ENCODE data around the gene TWF2.

Gene TWF2

DNA sequence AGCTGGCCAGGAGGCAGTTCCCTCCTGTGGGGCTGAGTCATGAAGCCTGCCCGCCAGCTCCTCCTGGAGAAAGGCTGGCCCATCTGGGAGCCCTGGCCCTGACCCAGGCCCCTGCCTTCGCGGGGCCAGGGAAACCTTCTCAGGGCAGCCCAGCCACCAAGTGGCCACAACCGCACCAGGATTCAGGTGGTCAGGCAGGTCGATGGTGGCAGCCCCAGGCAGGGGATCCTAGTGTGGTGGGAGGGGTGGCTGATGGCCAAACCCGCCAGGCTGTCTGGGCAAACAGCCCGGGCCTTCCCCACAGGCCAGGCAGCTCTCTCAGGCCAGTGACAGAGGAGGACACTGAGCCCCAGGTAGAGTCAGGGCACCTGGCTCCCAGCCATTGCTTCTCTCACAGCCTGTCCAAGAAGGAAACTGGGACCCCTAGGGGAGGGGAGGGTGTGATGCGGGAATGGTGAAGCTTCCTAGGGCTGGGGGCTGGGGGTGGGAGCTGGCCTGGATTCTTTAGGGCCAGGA lies 1.2 kb downstream of the TWF2 start:
- DNase-seq (ENCODE audit: low spot score), result no peak

DNA sequence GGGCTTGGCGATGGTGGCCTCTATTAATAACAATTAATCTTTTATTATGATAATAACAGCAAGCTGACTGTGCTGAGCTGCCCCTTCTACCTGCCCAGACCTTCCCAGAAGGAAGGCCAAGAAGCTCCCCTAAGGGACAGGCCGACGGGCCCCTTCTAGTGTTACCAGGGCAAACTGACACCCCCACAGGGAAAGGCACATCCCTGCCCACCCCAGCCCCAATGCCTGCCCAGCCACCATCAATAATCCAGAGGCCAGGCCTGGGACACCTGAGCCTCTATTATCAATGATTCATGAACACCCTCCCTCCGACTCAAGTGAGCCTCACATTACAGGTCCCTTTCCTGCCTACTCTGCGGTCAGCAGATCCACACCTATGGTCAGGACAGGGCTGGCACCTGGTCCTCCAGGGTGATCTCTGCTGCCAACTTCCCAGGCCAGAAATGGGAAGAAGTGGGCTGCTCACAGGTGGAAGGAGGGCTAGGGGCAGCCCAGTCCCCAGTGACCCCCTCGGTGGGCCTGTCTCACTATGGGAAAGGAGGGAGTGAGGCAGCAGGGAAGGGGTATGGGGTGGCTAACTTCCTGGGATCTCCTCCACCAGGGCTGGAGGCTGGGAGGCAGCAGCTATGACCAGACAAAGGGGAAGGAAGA lies 1.8 kb downstream of the TWF2 start:
- no peak for DNase-seq (ENCODE audit: low spot score)

DNA sequence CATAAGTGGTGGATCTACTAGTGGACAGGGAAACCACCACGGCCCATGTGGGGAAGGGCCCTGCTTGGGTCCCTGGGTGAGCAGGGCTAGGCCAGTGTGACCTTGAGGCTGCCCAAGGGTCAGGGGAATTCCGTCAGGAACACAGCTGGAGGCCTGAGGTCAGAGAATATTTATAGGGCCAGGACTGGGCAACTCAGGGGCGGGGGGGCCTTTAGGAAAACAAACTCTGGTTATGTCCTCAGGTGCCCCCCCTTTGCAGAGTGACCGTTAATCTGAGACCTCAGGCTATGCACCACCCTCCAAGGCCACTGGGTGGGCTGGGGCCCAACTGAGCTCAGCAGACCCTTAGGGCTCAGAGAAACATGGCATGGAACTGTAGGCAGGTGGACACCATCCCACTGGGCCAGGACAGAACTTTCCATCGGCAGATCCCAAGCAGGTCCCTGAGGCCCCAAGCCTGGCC lies 2.5 kb downstream of the TWF2 start:
- DNase-seq (ENCODE audit: low spot score), result no peak

DNA sequence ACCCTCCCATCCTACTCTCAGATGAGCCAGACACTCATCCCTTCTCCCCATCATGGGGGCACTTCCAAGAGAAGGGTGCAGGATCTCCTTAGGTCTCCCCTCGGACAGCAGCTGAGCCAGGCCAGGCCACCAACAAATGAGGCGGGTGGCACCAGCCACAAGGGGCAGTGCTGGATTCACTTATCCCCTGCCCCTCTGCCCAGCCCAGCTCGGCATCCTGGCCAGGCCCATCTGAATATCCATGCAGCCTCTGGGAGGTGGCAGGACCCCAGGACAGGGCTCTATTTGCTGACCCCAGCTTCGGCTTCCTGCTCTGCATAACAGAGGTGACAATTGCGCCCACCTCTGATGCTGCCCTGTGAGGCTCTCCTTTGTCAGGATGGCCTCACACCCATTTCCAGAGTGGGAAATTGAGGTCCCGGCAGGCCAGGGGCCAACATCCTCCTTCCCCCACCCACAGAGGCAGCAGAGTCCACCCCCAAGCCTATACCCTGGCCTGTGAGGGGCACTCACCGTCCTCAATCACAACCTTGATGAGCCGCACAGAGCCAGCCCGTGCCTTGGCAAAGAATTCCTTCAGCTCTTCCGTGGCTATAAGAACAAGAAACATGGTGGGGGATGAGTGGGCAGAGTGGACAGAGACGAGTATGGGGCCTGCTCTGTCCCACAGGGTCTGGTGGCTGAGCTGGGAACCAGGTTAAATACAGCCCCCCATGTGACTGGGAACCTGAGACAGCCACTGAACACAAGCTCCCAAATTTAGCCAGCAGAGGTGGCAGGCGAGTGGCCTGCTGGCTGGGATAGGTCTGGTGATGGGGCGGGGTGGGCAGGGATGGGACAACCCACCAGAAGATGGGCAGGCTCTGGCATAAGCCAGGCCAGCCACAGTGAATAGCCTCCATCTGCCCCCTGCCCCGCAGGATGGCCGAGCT lies 4.2 kb downstream of the TWF2 start:
- no peak for DNase-seq (ENCODE audit: low spot score)

DNA sequence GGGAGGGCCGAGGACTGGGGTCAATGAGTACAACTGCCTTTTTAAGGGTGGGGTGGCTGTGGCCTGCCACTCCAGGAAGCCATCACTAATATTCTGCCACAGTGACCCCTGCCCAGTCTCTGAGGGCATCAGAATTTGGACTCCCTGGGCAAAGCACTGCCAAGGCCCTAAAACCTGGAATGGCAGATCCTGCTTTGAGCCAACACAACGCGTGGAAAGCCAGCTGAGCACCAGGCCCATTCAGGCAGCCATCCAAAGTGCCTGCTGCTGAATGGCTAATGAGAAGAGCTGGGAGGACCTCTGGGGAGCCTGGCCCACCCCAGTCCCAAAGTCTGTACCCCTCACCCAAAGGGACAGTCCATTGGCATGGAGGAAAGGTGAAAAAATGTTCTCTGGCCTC lies 5.0 kb downstream of the TWF2 start:
- no peak for DNase-seq (ENCODE audit: low spot score)

DNA sequence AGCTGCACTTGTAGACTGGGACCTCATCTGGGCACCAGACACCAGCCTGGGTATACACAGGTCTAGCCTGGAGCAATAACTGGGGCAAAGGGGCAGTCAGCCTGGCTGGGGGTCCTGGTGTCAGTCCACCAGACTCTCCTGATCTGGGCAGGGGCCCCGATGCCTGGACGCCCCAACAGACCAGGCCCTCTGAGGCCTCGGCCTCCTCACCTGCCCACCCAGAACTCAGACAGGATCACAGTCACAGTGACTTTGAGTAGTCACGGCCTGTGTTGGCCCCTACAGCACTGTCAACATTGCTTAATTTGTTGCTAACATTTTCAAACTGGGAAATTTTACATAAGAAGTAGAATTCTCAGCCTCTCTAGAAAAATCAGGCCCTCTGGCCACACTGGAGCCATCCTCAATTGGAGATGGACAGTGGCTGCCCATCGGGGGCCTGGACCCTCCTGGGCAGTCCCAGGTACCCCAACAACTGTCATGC lies 5.8 kb downstream of the TWF2 start:
- no peak for DNase-seq (ENCODE audit: low spot score)

DNA sequence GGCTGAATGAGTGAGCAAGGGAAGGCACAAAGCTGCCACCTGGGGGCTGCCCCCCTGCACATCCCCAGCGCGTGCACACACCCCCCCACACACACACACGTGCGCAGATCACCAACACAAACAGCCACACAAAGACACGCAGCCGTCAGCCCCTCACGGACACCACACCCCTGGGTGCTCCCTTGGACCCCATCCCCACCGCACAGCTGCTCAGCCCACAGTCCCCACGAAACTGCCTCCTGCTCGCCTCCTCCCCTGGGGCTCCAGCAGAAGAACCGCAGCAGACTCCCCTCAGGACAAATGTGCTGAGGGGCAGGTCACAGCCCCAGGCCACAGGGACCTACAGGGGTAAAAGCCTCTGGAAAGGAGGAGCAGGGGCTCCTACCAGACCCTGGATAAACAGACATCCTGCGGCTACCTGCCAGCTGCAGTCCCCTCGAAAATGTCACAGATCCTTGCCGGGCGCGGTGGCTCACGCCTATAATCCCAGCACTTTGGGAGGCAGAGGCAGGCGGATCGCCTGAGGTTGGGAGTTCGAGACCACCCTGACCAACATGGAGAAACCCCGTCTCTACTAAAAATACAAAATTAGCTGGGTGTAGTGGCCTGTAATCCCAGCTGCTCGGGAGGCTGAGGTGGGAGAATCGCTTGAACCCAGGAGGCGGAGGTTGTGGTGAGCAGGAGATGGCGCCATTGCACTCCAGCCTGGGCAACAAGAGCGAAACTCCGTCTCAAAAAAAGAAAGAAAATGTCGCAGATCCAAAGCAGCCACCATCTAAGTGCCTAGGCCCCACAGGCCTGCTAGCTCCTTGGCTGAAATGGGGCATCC lies 6.5 kb downstream of the TWF2 start:
- no peak for DNase-seq (ENCODE audit: low spot score)

DNA sequence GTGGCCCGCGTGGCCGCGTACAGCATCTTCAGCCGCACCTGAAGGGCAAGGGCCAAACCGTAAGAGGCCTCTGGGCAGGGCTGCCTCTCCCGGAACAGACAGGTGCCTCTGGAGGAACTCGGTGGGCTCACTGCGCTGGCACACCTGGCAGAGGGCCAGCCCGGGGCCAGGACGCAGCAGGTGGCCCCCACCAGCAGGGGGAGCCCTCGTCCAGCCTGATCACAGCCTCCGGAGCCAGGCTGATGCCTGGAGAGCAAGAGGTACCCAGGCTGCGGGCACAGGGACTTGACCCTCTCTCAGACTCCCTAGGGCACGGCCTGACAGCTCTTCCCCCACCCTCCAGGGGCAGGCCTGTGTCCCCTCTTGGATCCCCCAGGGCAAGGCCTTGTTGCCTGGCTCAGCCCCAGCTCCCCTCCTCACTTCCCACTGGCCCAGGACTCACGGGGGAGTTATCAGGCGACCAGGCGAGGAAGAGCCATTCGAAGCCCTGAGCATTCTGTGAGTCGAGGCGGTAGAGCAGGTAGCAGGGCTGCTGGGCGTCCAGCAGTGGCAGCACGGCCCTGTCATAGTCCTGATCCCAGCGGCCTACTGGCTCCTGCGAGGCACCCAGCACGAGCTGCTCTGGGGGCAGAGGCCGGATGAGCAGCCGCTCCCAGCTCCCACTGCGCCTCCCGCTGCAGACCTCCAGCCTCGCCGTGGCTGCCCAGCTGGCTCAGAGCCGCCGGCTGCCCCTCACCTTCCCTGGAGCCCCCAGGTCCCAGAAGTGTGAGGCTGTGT lies 7.3 kb downstream of the TWF2 start:
- peak; percentile 88 for DNase-seq (ENCODE audit: low spot score)

DNA sequence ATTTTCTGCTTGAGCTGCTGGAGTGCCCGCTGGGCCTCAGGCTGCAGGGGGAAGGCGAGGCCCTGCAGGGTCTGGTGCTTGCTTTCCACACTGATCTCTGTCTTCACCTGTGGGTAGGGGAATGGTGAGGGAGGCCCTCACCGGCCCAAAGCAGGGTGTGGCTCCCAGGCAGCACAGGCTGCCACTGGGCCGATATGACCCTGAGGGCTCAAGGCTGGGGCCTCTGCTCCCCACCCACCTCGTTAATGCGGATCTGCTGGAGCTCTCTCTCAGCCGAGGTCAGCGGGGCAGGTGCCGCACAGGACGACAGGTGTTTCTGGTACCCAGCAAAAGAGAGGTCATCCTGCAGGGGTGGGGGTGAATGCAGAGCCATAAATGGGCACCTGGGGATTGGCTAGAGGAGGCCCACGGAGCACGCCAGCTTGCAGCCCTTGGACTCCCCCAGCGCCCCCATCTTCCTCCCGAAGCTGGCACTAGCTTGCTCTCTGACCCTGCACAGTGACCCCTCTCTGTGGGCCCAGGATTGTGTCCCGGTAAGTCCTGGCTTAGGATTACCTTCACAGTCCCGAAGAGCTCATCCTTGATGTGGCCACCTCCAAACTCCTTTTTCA lies 8.0 kb downstream of the TWF2 start:
- DNase-seq (ENCODE audit: low spot score), result no peak

DNA sequence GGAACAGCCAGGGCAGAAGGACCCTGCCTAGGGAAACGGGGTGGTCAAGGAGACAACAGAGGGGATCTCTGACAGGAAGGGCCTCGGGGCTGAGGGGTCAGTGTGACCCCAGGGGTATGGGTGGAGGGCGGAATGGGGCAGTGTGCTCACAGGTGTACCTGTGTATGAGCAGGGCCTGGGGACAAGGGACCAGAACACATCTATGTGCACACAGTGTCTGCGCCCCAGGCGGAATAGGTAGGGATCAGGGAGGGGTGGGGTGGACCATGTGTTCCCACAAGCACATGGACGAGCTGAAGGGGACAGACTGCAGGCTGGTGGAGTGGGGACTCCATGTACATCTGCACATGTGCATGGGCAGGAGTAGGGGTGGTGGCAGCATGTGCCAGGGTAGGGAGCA lies 8.5 kb downstream of the TWF2 start:
- DNase-seq (ENCODE audit: low spot score), result no peak

DNA sequence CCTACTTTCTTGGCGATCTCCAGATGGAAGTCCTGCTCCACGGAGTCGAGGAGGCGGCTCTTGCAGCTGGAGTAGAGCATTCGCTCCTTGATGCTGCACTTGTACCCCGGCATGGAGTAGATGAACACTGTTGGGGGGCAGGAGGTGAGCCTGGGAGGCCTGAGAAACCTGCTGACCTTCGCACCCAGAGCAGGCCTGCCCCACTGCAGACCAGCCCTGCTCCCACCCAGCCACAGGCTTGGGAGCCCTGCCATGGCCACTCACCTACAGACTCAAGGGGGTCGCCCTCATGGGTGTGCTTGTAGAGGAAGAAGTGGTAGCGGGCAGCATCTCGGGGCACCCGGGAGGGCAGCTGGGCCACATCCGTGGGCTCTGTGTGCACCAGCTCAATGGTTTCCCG lies 9.3 kb downstream of the TWF2 start:
- no peak for DNase-seq (ENCODE audit: low spot score)

DNA sequence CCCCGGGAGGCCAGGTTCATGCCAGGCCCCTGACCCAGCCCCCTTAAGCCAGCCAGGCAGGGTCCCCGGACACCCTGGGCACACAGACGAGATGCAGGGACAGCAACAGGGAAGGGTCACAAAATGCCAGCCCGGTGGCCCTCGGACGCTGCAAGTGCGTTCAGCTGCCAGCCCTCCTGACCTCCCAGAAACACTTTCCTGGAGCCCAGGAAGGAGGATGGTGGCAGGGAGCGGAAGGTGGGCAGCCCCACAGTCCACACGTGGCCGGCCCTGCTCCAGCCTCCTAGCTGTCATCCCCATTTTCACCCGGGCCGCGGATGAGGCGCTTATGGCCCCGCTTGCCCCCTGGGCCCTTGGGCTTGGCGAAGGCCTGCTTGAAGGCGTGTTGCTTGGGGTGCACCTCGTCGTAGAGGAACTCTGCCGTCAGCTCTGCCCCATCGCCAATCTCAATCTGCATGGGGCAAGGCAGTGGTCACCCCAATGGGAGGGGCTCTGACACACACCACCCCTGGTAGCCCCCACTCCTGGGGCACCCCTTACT lies 10.1 kb downstream of the TWF2 start:
- DNase-seq (ENCODE audit: low spot score), result no peak

DNA sequence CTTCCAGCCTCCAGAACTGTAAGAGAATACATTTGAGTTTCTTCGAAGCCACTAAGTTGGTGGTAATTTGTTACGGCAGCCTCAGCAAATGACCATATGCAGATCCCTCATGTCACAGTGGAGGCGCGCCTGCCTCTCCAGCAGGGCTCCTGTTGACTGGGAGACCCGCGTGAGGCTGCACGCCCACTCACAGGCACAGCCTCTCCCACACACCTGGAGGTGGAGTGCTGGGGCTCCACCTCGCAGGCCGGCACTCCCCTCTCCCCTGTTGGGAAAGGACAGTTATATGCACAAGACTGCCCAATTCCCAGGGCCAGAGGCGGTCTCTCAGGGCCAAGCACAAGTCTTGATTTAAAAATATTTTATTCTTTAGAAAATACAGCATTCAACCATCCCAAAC lies 10.7 kb downstream of the TWF2 start:
- no peak for DNase-seq (ENCODE audit: low spot score)

DNA sequence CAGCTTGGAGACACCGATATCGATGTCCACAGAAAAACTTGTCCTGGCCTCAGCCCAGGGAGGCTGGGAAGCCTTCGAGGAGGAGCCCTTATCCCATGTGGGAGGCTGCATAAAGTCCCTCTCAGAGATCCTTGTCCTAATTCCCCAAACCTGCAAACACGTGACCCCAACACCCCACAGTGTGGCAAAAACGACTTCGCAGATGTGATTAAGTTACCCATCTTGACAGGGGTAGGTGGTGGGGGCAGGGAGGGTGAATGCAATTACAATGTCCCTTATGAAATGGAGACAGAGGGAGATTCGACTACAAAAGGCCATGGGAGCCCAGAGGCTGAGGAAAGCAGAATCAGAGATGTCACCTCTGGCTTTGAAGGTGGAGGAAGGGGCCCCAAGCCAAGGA lies 11.2 kb downstream of the TWF2 start:
- no peak for DNase-seq (ENCODE audit: low spot score)

DNA sequence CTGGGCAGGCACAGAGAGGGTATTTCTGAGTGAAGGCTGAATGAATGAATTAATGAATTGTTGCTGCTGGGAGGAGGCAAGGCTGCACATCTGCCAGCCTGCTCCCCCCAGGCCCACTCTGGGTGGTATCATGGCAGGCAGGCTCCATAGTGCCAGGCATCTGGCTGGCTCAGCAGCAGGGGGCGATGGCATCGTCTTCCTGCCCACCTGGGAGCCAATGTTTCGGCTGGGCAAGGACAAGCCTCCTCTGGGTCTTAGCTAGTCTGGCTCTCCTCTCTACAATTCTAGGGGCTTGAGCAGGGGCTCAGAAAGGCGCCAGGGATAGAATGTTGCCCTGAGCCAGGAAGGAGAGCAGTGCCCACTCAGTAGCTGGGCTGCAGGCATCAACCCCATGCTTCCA lies 11.8 kb downstream of the TWF2 start:
- DNase-seq (ENCODE audit: low spot score), result no peak

DNA sequence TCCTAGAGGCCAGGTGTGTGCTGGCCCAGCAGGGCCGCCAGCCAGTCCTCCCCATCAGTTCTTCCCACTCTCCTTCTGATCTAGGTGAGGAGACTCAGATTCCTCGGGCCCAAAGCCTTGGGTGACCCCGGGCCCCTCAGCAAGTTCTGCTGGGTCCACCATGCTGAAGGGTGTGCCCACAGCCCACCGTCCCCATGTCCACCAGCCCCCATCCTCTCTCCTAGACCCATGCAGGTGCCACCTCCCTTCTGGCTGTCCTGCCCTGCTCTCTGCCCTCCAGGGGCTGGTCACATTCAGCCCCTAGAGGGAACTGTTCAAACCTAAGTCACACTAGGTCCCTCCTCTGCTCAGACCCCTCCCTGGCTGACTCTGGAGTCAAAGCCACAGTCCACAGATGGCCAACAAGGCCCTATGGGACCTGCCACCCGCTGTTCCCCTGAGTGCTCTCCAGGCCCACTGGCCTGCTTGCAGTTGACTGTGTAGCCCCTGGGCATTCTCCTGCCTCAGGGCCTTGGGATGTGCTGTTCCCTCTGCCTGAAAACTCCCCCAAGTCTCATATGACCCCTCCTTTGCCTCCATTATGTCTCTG lies 12.6 kb downstream of the TWF2 start:
- no peak for DNase-seq (ENCODE audit: low spot score)

DNA sequence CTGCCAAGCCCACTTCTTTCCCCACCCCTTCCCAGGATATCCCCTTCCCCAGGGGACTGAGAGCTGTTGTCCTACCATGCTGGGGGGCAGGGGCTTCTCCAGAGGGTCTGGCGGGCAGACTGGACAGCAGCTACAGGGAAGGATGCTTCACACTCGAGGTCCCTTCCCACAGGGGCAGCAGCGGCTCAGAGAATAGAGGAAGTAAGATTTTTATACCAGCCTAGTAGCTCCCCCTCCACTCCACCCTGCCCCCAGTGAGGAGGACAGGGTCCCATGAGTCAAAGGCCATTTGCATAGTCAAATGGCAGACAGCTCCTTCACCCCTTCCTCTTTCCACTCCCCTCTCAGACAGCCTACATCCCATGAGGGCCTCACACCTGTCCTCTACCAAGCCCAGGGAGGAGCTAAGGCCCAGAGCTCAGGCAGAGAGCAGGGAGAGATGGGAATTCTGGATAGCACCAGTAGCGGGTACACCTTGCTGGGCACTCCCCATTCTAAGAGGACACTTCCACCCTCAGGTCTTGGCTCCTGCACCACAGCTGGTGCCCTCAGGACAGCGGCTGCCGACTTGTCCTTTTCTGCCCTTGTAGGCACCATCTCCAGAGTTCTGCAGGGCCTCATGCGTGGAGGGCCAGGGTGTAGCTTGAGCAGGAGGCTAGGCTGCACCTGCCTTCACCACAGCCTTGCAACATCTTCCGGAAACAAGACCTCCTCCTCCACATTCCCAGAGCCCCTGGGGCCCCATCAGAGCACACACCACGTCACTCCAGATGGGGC lies 13.3 kb downstream of the TWF2 start, which contains the start of gene TLR9:
TSS of gene TLR9 (minus strand) at position 194 of the 777 bp plus-strand sequence. CDS start at position 78, 116 bp downstream.
- no peak for DNase-seq (ENCODE audit: low spot score)

DNA sequence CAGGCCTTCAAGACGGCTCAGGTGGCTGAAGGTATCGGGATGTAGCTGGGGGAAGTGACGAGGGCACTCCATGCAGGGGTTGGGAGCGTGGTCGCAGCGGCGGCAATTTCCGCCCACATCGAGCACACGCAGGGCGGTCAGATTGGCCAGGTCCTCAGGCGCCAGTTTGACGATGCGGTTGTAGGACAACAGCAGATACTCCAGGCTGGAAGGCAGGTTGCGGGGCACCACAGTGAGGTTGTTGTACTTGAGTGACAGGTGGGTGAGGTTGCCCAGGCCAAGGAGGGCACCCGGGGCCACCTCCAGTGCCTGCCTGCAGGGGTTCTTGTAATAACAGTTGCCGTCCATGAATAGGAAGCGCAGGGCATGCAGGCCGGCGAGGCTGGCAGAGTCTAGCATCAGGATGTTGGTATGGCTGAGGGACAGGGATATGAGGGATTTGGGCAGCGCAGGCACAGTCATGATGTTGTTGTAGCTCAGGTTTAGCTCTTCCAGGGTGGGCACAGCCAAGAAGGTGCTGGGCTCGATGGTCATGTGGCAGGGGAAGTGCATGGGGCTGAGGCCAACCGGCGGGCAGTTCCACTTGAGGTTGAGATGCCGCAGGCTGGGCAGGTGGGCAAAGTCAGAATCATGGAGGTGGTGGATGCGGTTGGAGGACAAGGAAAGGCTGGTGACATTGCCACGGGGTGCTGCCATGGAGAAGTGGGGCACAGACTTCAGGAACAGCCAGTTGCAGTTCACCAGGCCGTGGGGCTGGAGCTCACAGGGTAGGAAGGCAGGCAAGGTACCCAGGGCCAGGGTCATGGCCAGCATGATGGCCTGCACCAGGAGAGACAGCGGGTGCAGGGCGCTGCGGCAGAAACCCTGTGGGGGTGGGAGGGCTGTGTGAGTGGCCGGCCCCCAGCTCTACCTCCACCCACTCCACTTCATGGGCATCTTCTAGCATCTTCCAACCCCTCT lies 15.2 kb downstream of the TWF2 start:
- DNase-seq (ENCODE audit: low spot score), result no peak

All from hematopoietic multipotent progenitor cell treated with erythropoietin and hydrocortisone succinate and interleukin-3 and kit ligand, for 15 days (in vitro differentiated cells).